ENCODE results near the gene MAGI2.

MAGI2 gene

GRCh38 chr7:79453558-79454360, at the start of gene MAGI2:
MAGI2 (minus strand) TSS chr7:79453667; CDS start chr7:79453320, 347 bp downstream.
- Mint-ChIP-seq H3K27ac (no peak within 1 kb of the TSS), H3K27me3 (peaks cover 38 to 55% of the 10 kb centered on the region in 2 donors), H3K9me3 (peaks cover 0 to 2% of the 10 kb centered on the region in 2 donors), H3K36me3 (no peaks in the 10 kb centered on the region), H3K4me1 (peaks cover 11 to 30% of the 10 kb centered on the region in 2 donors), H3K4me3 (peak within 1 kb of the TSS; percentile 56 to 69)
- ATAC-seq (replicated peaks) (peak in 1 of 2 donors; percentile 35), DNase-seq (no peak)

GRCh38 chr7:79502151-79502550, 48.7 kb upstream of the MAGI2 start:
- no peak for ATAC-seq (replicated peaks)
- DNase-seq, result no peak
- Mint-ChIP-seq H3K4me1 (no peaks in the 10 kb centered on the region), H3K9me3 (peaks cover 0 to 5% of the 10 kb centered on the region in 2 donors), H3K36me3 (no peaks in the 10 kb centered on the region), H3K4me3 (no peak overlapping the region), H3K27ac (no peak overlapping the region), H3K27me3 (no peaks in the 10 kb centered on the region)

GRCh38 chr7:79500759-79501158, 47.3 kb upstream of the MAGI2 start:
- no peaks in the 10 kb centered on the region for H3K27me3 Mint-ChIP-seq
- H3K9me3 Mint-ChIP-seq, result peaks cover 0 to 5% of the 10 kb centered on the region in 2 donors
- H3K4me3 Mint-ChIP-seq, result no peak overlapping the region
- DNase-seq, result no peak
- ATAC-seq (replicated peaks), result no peak
- H3K27ac Mint-ChIP-seq, result no peak overlapping the region
- no peaks in the 10 kb centered on the region for H3K4me1 Mint-ChIP-seq
- H3K36me3 Mint-ChIP-seq, result no peaks in the 10 kb centered on the region

GRCh38 chr7:79497728-79498127, 44.3 kb upstream of the MAGI2 start:
- ATAC-seq (replicated peaks) (no peak), DNase-seq (no peak)
- H3K27ac Mint-ChIP-seq, result no peak overlapping the region
- no peaks in the 10 kb centered on the region for H3K36me3 Mint-ChIP-seq
- H3K9me3 Mint-ChIP-seq, result peaks cover 0 to 5% of the 10 kb centered on the region in 2 donors
- no peak overlapping the region for H3K4me3 Mint-ChIP-seq
- no peaks in the 10 kb centered on the region for H3K4me1 Mint-ChIP-seq
- H3K27me3 Mint-ChIP-seq, result no peaks in the 10 kb centered on the region

- H3K4me3 Mint-ChIP-seq, result no peak overlapping the region
- H3K27ac Mint-ChIP-seq, result no peak overlapping the region
- peaks cover 0 to 5% of the 10 kb centered on the region in 2 donors for H3K9me3 Mint-ChIP-seq
- H3K27me3 Mint-ChIP-seq, result no peaks in the 10 kb centered on the region
- no peaks in the 10 kb centered on the region for H3K36me3 Mint-ChIP-seq
- no peaks in the 10 kb centered on the region for H3K4me1 Mint-ChIP-seq
- ATAC-seq (replicated peaks), result no peak
- DNase-seq, result no peak
These were observed 42.2 kb upstream of the MAGI2 start for GRCh38 chr7:79495544-79496272.

- Mint-ChIP-seq H3K4me3 (no peak overlapping the region), H3K36me3 (no peaks in the 10 kb centered on the region), H3K4me1 (no peaks in the 10 kb centered on the region), H3K27ac (no peak overlapping the region), H3K27me3 (no peaks in the 10 kb centered on the region), H3K9me3 (peaks cover 0 to 5% of the 10 kb centered on the region in 2 donors)
- DNase-seq (no peak), ATAC-seq (replicated peaks) (no peak)
These were observed 40.6 kb upstream of the MAGI2 start for GRCh38 chr7:79494046-79494445.

- H3K27ac Mint-ChIP-seq, result no peak overlapping the region
- H3K4me3 Mint-ChIP-seq, result no peak overlapping the region
- ATAC-seq (replicated peaks) (no peak), DNase-seq (no peak)
- H3K9me3 Mint-ChIP-seq, result no peaks in the 10 kb centered on the region
- no peaks in the 10 kb centered on the region for H3K4me1 Mint-ChIP-seq
- no peaks in the 10 kb centered on the region for H3K36me3 Mint-ChIP-seq
- H3K27me3 Mint-ChIP-seq, result no peaks in the 10 kb centered on the region
These were observed 35.9 kb upstream of the MAGI2 start for GRCh38 chr7:79489371-79489770.

- H3K4me3 Mint-ChIP-seq, result no peak overlapping the region
- DNase-seq (no peak), ATAC-seq (replicated peaks) (no peak)
- H3K36me3 Mint-ChIP-seq, result no peaks in the 10 kb centered on the region
- H3K27ac Mint-ChIP-seq, result no peak overlapping the region
- H3K9me3 Mint-ChIP-seq, result peaks cover 0 to 1% of the 10 kb centered on the region in 2 donors
- H3K27me3 Mint-ChIP-seq, result no peaks in the 10 kb centered on the region
- no peaks in the 10 kb centered on the region for H3K4me1 Mint-ChIP-seq
These were observed 24.9 kb upstream of the MAGI2 start for GRCh38 chr7:79478386-79478785.

GRCh38 chr7:79475455-79475854, 22.0 kb upstream of the MAGI2 start:
- Mint-ChIP-seq H3K9me3 (no peaks in the 10 kb centered on the region), H3K27ac (no peak overlapping the region), H3K36me3 (no peaks in the 10 kb centered on the region), H3K4me3 (no peak overlapping the region), H3K27me3 (no peaks in the 10 kb centered on the region), H3K4me1 (no peaks in the 10 kb centered on the region)
- DNase-seq (no peak), ATAC-seq (replicated peaks) (no peak)

- Mint-ChIP-seq H3K9me3 (no peaks in the 10 kb centered on the region), H3K27me3 (no peaks in the 10 kb centered on the region), H3K4me1 (no peaks in the 10 kb centered on the region), H3K27ac (no peak overlapping the region), H3K36me3 (no peaks in the 10 kb centered on the region), H3K4me3 (no peak overlapping the region)
- DNase-seq, result no peak
- no peak for ATAC-seq (replicated peaks)
These were observed 18.2 kb upstream of the MAGI2 start for GRCh38 chr7:79471699-79472098.

- Mint-ChIP-seq H3K4me3 (no peak overlapping the region), H3K27me3 (no peaks in the 10 kb centered on the region), H3K27ac (no peak overlapping the region), H3K36me3 (no peaks in the 10 kb centered on the region), H3K4me1 (no peaks in the 10 kb centered on the region), H3K9me3 (no peaks in the 10 kb centered on the region)
- ATAC-seq (replicated peaks) (no peak), DNase-seq (no peak)
These were observed 17.8 kb upstream of the MAGI2 start for GRCh38 chr7:79471283-79471682.

GRCh38 chr7:79465551-79465950, 12.1 kb upstream of the MAGI2 start:
- no peaks in the 10 kb centered on the region for H3K27me3 Mint-ChIP-seq
- no peak overlapping the region for H3K27ac Mint-ChIP-seq
- no peaks in the 10 kb centered on the region for H3K36me3 Mint-ChIP-seq
- no peak overlapping the region for H3K4me3 Mint-ChIP-seq
- ATAC-seq (replicated peaks), result no peak
- H3K4me1 Mint-ChIP-seq, result no peaks in the 10 kb centered on the region
- no peaks in the 10 kb centered on the region for H3K9me3 Mint-ChIP-seq
- no peak for DNase-seq

- DNase-seq, result no peak
- Mint-ChIP-seq H3K27ac (no peak overlapping the region), H3K4me1 (no peaks in the 10 kb centered on the region), H3K36me3 (no peaks in the 10 kb centered on the region), H3K9me3 (no peaks in the 10 kb centered on the region), H3K27me3 (no peaks in the 10 kb centered on the region), H3K4me3 (no peak overlapping the region)
- no peak for ATAC-seq (replicated peaks)
These were observed 10.6 kb upstream of the MAGI2 start for GRCh38 chr7:79464051-79464450.

- H3K36me3 Mint-ChIP-seq, result no peaks in the 10 kb centered on the region
- no peak overlapping the region for H3K27ac Mint-ChIP-seq
- H3K9me3 Mint-ChIP-seq, result no peaks in the 10 kb centered on the region
- no peaks in the 10 kb centered on the region for H3K27me3 Mint-ChIP-seq
- no peak for DNase-seq
- no peak overlapping the region for H3K4me3 Mint-ChIP-seq
- ATAC-seq (replicated peaks), result no peak
- no peaks in the 10 kb centered on the region for H3K4me1 Mint-ChIP-seq
These were observed 8.9 kb upstream of the MAGI2 start for GRCh38 chr7:79462390-79462789.

GRCh38 chr7:79461660-79462059, 8.2 kb upstream of the MAGI2 start:
- no peak for DNase-seq
- H3K9me3 Mint-ChIP-seq, result no peaks in the 10 kb centered on the region
- no peaks in the 10 kb centered on the region for H3K27me3 Mint-ChIP-seq
- ATAC-seq (replicated peaks), result no peak
- H3K27ac Mint-ChIP-seq, result no peak overlapping the region
- H3K4me1 Mint-ChIP-seq, result no peaks in the 10 kb centered on the region
- H3K4me3 Mint-ChIP-seq, result no peak overlapping the region
- no peaks in the 10 kb centered on the region for H3K36me3 Mint-ChIP-seq
